Measurements from ENCODE around the gene SLC1A4. TPM values are rescaled to one million over a fixed set of nuclear protein-coding genes. Genes with fewer than 3 reads are reported as not detected.

Gene SLC1A4
- total RNA-seq, 1 experiment from 2014 or later = 35.0 TPM

DNA sequence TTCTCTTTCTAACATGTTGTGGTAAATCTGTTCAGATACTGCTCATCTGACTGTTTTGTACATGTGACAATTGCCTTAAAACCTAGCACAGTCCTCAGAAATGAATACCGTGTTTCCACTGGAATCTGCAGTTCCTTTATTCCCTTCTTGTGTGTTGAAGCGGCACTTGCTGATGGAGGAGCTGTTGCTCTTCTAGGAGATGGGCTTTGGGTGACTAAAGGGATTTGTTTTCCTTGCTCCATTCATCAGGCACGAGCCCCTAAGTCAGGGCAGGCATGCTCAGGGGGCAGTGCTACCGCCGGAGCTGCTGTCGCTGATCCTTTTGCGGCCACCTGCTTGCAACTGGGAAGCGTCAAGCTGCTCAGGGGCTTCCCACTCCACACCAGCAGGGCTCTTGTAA lies 34.5 kb downstream of the SLC1A4 start:
- BruUV-seq (replicated peaks) = no TSS peak

GRCh38 chr2:65024149-65024829 lies 35.1 kb downstream of the SLC1A4 start:
- Mint-ChIP-seq H3K4me1 (ENCODE audit: low read depth, unreplicated experiment) (peaks cover 16% of the 10 kb centered on the region), H3K27me3 (ENCODE audit: insufficient read depth, unreplicated experiment) (no peaks in the 10 kb centered on the region), H3K27ac (ENCODE audit: unreplicated experiment) (no peak overlapping the region), H3K9me3 (ENCODE audit: unreplicated experiment) (no peaks in the 10 kb centered on the region), H3K4me3 (ENCODE audit: unreplicated experiment) (no peak overlapping the region), H3K36me3 (ENCODE audit: insufficient read depth, unreplicated experiment) (peaks cover 9% of the 10 kb centered on the region)
- Histone ChIP-seq H3K4me3 (ENCODE audit: low read depth, low read length) (no peak overlapping the region), H3K27me3 (replicated peaks; ENCODE audit: control insufficient read depth, insufficient read depth, low read length) (no peaks in the 10 kb centered on the region; the same call in 1 of the 2 replicates), H3K9me3 (no peaks in the 10 kb centered on the region), H3K36me3 (ENCODE audit: control insufficient read depth, insufficient read depth, low read length) (no peaks in the 10 kb centered on the region), H3K4me1 (peaks cover 18% of the 10 kb centered on the region)
- DNase-seq = no peak
- ChIA-PET CTCF (no interaction called here), POLR2A (no interaction called here)
- intact Hi-C loops (cut with micrococcal nuclease; ENCODE audit: unreplicated experiment) = no loop called here
- no TSS peak for BruUV-seq (replicated peaks)
- no peak for TF ChIP-seq CTCF (IDR thresholded peaks at IDR 0.05; ENCODE audit: insufficient read depth in 1 of 2, low read depth in 1 of 2, low read length in 1 of 2, severe bottlenecking in 1 of 2, unreplicated experiment in 1 of 2)

More for the DNA sequence above, 34.5 kb downstream of the SLC1A4 start:
- DNase-seq = no peak
- H3K4me3 ChIP-seq (ENCODE audit: low read depth, low read length) = no peak overlapping the region
- POLR2A ChIA-PET = no interaction called here
- no peaks in the 10 kb centered on the region for H3K27me3 Mint-ChIP-seq (ENCODE audit: insufficient read depth, unreplicated experiment)
- peaks cover 14% of the 10 kb centered on the region for H3K36me3 Mint-ChIP-seq (ENCODE audit: insufficient read depth, unreplicated experiment)
- H3K9me3 ChIP-seq = no peaks in the 10 kb centered on the region
- H3K4me3 Mint-ChIP-seq (ENCODE audit: unreplicated experiment) = no peak overlapping the region
- TF ChIP-seq CTCF (IDR thresholded peaks at IDR 0.05; ENCODE audit: insufficient read depth in 1 of 2, low read depth in 1 of 2, low read length in 1 of 2, severe bottlenecking in 1 of 2, unreplicated experiment in 1 of 2) = no peak
- H3K9me3 Mint-ChIP-seq (ENCODE audit: unreplicated experiment) = no peaks in the 10 kb centered on the region
- H3K27me3 ChIP-seq (replicated peaks; ENCODE audit: control insufficient read depth, insufficient read depth, low read length) = no peaks in the 10 kb centered on the region; the same call in 1 of the 2 replicates
- intact Hi-C loops (cut with micrococcal nuclease; ENCODE audit: unreplicated experiment) = no loop called here
- no peak overlapping the region for H3K27ac Mint-ChIP-seq (ENCODE audit: unreplicated experiment)
- CTCF ChIA-PET = no interaction called here
- H3K4me1 Mint-ChIP-seq (ENCODE audit: low read depth, unreplicated experiment) = peaks cover 16% of the 10 kb centered on the region
- H3K4me1 ChIP-seq = peaks cover 18% of the 10 kb centered on the region
- H3K36me3 ChIP-seq (ENCODE audit: control insufficient read depth, insufficient read depth, low read length) = no peaks in the 10 kb centered on the region

GRCh38 chr2:65025453-65026123 lies 36.4 kb downstream of the SLC1A4 start:
- H3K36me3 ChIP-seq (ENCODE audit: control insufficient read depth, insufficient read depth, low read length) = no peaks in the 10 kb centered on the region; the same call in 1 of the 2 replicates
- H3K4me3 Mint-ChIP-seq (ENCODE audit: unreplicated experiment) = no peak overlapping the region
- no peaks in the 10 kb centered on the region for H3K27me3 Mint-ChIP-seq (ENCODE audit: insufficient read depth, unreplicated experiment)
- H3K9me3 ChIP-seq = no peaks in the 10 kb centered on the region
- ChIA-PET POLR2A (no interaction called here), CTCF (interaction anchor here (0.7 kb wide), 1 partner anchor 15 kb away, joined by 3 read pairs; no protein-coding TSS in a partner anchor)
- no peak overlapping the region for H3K4me3 ChIP-seq (ENCODE audit: low read depth, low read length)
- TF ChIP-seq CTCF (IDR thresholded peaks at IDR 0.05; ENCODE audit: insufficient read depth in 1 of 2, low read depth in 1 of 2, low read length in 1 of 2, severe bottlenecking in 1 of 2, unreplicated experiment in 1 of 2) = no peak
- no peaks in the 10 kb centered on the region for H3K9me3 Mint-ChIP-seq (ENCODE audit: unreplicated experiment)
- no TSS peak for BruUV-seq (replicated peaks)
- H3K4me1 Mint-ChIP-seq (ENCODE audit: low read depth, unreplicated experiment) = peaks cover 16% of the 10 kb centered on the region
- H3K36me3 Mint-ChIP-seq (ENCODE audit: insufficient read depth, unreplicated experiment) = peaks cover 4% of the 10 kb centered on the region
- peaks cover 18% of the 10 kb centered on the region for H3K4me1 ChIP-seq
- H3K27me3 ChIP-seq (replicated peaks; ENCODE audit: control insufficient read depth, insufficient read depth, low read length) = no peaks in the 10 kb centered on the region; the same call in 1 of the 2 replicates
- no peak overlapping the region for H3K27ac Mint-ChIP-seq (ENCODE audit: unreplicated experiment)
- DNase-seq = no peak
- intact Hi-C loops (cut with micrococcal nuclease; ENCODE audit: unreplicated experiment) = no loop called here

Measured in Caco-2 (cell line).